GM23338 (cell line): ENCODE data around the gene SBNO1. TPM values are rescaled to one million over a fixed set of nuclear protein-coding genes. Genes with fewer than 3 reads are reported as not detected.

Experiments used
- ATAC-seq: fragments of 200-7000 bp; cut with Tn5 transposase; 3 replicates; pipeline ENCODE4 v1.9.1; 2020
- DNase-seq: peaks from one replicate; pipeline ENCODE4 v3.0.0-alpha.2; 2015; ENCODE audit warnings: low spot score
- H2AFZ ChIP-seq: fragments of 200-600 bp; sonication (generic); 2 replicates; pipeline ENCODE4 v1.8.0; 2016; ENCODE audit warnings: antibody characterized with exemption, mild to moderate bottlenecking, moderate library complexity
- H3F3A ChIP-seq: fragments of 200-600 bp; sonication (generic); replicated peaks from 2 replicates; pipeline ENCODE4 v1.8.0; 2017; ENCODE audit warnings: antibody characterized with exemption, mixed run types, low read depth
- H3K27ac ChIP-seq: fragments of 200-600 bp; sonication (generic); 2 replicates; pipeline ENCODE4 v1.6.1; 2016; ENCODE audit warnings: low read depth
- H3K27me3 ChIP-seq: fragments of 200-600 bp; sonication (generic); 2 replicates; pipeline ENCODE4 v1.8.0; 2016; ENCODE audit warnings: mild to moderate bottlenecking, mixed run types, moderate library complexity; ENCODE audit not compliant: insufficient read depth
- H3K36me3 ChIP-seq: fragments of 200-600 bp; sonication (generic); 2 replicates; pipeline ENCODE4 v1.8.0; 2016; ENCODE audit warnings: mild to moderate bottlenecking; ENCODE audit not compliant: insufficient read depth
- H3K4me1 ChIP-seq: fragments of 200-600 bp; sonication (generic); 2 replicates; pipeline ENCODE4 v1.8.0; 2016; ENCODE audit warnings: mild to moderate bottlenecking, moderate library complexity; ENCODE audit not compliant: insufficient read depth
- H3K4me2 ChIP-seq: fragments of 200-600 bp; sonication (generic); 2 replicates; pipeline ENCODE4 v1.7.1; 2017; ENCODE audit warnings: mixed run types
- H3K4me3 ChIP-seq: fragments of 200-600 bp; sonication (generic); 2 replicates; pipeline ENCODE4 v1.6.1; 2016; ENCODE audit warnings: mixed run types
- H3K79me2 ChIP-seq: fragments of 200-600 bp; sonication (generic); replicated peaks from 2 replicates; pipeline ENCODE4 v1.8.0; 2017; ENCODE audit warnings: mild to moderate bottlenecking; ENCODE audit not compliant: insufficient read depth
- H3K9me2 ChIP-seq: fragments of 200-600 bp; sonication (generic); 2 replicates; pipeline ENCODE4 v1.8.0; 2017; ENCODE audit not compliant: insufficient read depth
- H4K20me1 ChIP-seq: fragments of 200-600 bp; sonication (generic); replicated peaks from 2 replicates; pipeline ENCODE4 v1.8.0; 2017; ENCODE audit warnings: mild to moderate bottlenecking; ENCODE audit not compliant: insufficient read depth
- H3K27ac Mint-ChIP-seq: 2 replicates; pipeline ENCODE4 v1.8.0; 2020; ENCODE audit warnings: inconsistent platforms, mild to moderate bottlenecking, moderate library complexity, mixed read lengths
- H3K27me3 Mint-ChIP-seq: 3 replicates; pipeline ENCODE4 v1.8.0; 2022; ENCODE audit warnings: low read depth, mild to moderate bottlenecking, moderate library complexity, mixed read lengths, inconsistent platforms; ENCODE audit not compliant: insufficient read depth, poor library complexity
- H3K36me3 Mint-ChIP-seq: 3 replicates; pipeline ENCODE4 v1.8.0; 2021; ENCODE audit warnings: low read depth, mild to moderate bottlenecking, inconsistent platforms, moderate library complexity, mixed read lengths
- H3K4me1 Mint-ChIP-seq: 3 replicates; pipeline ENCODE4 v1.8.0; 2020; ENCODE audit warnings: mild to moderate bottlenecking, inconsistent platforms, mixed read lengths
- H3K4me3 Mint-ChIP-seq: 3 replicates; pipeline ENCODE4 v1.8.0; 2021; ENCODE audit warnings: moderate library complexity, mild to moderate bottlenecking, inconsistent platforms, mixed read lengths
- H3K9me3 Mint-ChIP-seq: 3 replicates; pipeline ENCODE4 v1.8.0; 2020; ENCODE audit warnings: moderate library complexity, mild to moderate bottlenecking, inconsistent platforms, mixed read lengths
- CREB1 ChIP-seq: fragments of 250-450 bp; sonication (Bioruptor Pico); IDR thresholded peaks from 2 replicates; pipeline ENCODE4 v1.5.0; 2020; ENCODE audit warnings: low read depth, mild to moderate bottlenecking, moderate library complexity
- EZH2 ChIP-seq: fragments of 200-600 bp; sonication (generic); IDR thresholded peaks from one replicate; pipeline ENCODE4 v1.8.0; 2017; ENCODE audit warnings: antibody characterized with exemption, mild to moderate bottlenecking, low read depth; ENCODE audit not compliant: unreplicated experiment
- NANOG ChIP-seq: IDR thresholded peaks from 2 replicates; pipeline ENCODE4 v1.6.1; 2016; ENCODE audit warnings: antibody characterized with exemption, borderline replicate concordance
- POLR2AphosphoS5 ChIP-seq: IDR thresholded peaks from 2 replicates; pipeline ENCODE4 v1.6.1; 2016; ENCODE audit warnings: antibody characterized with exemption, low read depth
- STAT1 ChIP-seq: IDR thresholded peaks from one replicate; pipeline ENCODE4 v1.6.1; 2016; ENCODE audit warnings: antibody characterized with exemption; ENCODE audit not compliant: unreplicated experiment
- ZNF114 ChIP-seq: fragments of 250-450 bp; sonication (Bioruptor Pico); IDR thresholded peaks from 2 replicates; pipeline ENCODE4 v1.5.0; 2020; ENCODE audit warnings: mild to moderate bottlenecking, moderate library complexity
- polyA plus RNA-seq: library from polyadenylated mRNA; unstranded; fragments of >200 nt; fragmentation: Nextera tagmentation; extraction: Ambion mirVana; gene quantifications from 2 replicates; pipeline ENCODE4 v1.2.1, GENCODE V29; 2016
- total RNA-seq: library from RNA; depleted of rRNA; stranded (reverse); fragments of >200 nt; shearing (Covaris generic); gene quantifications from 2 replicates; pipeline ENCODE4 v1.2.3, GENCODE V29; 2014
- TF ChIP-seq, protein P1 (sequence below): fragments of 250-450 bp; sonication (Bioruptor Pico); IDR thresholded peaks from 2 replicates; pipeline ENCODE4 v1.5.0; 2020; ENCODE audit warnings: mild to moderate bottlenecking, moderate library complexity
- TF ChIP-seq, protein P2 (sequence below), 2 experiments: fragments of 200-600 bp in 1 of 2; sonication (generic) in 1 of 2; conservative IDR thresholded peaks; 2 replicates each; pipeline versions ENCODE4 v1.5.1 to v1.6.1; 2016 to 2017; ENCODE audit warnings: antibody characterized with exemption in 2 of 2, low read depth in 2 of 2, mild to moderate bottlenecking in 2 of 2, moderate library complexity in 1 of 2

SBNO1 gene
- total and polyA plus RNA-seq, 2 experiments from 2014 or later = 34.9 to 49.5 TPM

DNA sequence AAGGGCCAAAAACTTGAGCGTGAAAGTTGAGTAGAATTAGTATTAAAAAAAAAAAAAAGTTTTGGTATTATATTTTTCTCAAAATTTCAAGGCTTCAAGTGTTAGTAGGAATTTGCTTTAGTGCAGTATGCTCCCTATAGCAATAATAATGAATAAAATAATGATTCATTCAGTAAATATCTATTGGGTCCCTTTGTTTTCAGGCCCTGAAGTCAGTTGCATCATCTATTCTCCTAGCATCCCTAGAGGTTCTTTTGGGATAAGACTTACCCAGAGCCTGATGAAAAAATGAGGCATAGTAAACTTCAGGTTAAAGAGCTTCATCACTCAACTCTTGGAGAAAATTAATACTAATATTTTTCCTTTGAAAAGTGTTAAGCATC lies 20.3 kb upstream of the SBNO1 start:
- DNase-seq (peak; percentile 39), ATAC-seq (no peak)
- H3K9me3 Mint-ChIP-seq = 0 out of 3 replicates have a peak, but pooled peaks cover 3% of the 10 kb centered on the region
- no peaks in the 10 kb centered on the region for H3K36me3 ChIP-seq
- H3K27ac ChIP-seq = peak overlapping the region; percentile 86
- H3K27me3 Mint-ChIP-seq = peaks cover 33% of the 10 kb centered on the region
- peaks cover 22% of the 10 kb centered on the region for H3F3A ChIP-seq
- peak overlapping the region; percentile 93 for H3K4me3 Mint-ChIP-seq
- no peak overlapping the region for H2AFZ ChIP-seq
- peak overlapping the region; percentile 62; the same call in 1 of the 2 replicates for H3K27ac Mint-ChIP-seq
- peaks cover 2% of the 10 kb centered on the region; the same call in 2 of the 3 replicates for H3K36me3 Mint-ChIP-seq
- TF ChIP-seq ZNF114 (CRISPR knock-in tag) (no peak), CREB1 (CRISPR knock-in tag) (no peak), EZH2 (no peak), POLR2AphosphoS5 (no peak), NANOG (no peak), STAT1 (no peak)
- TF ChIP-seq, protein P1, sequence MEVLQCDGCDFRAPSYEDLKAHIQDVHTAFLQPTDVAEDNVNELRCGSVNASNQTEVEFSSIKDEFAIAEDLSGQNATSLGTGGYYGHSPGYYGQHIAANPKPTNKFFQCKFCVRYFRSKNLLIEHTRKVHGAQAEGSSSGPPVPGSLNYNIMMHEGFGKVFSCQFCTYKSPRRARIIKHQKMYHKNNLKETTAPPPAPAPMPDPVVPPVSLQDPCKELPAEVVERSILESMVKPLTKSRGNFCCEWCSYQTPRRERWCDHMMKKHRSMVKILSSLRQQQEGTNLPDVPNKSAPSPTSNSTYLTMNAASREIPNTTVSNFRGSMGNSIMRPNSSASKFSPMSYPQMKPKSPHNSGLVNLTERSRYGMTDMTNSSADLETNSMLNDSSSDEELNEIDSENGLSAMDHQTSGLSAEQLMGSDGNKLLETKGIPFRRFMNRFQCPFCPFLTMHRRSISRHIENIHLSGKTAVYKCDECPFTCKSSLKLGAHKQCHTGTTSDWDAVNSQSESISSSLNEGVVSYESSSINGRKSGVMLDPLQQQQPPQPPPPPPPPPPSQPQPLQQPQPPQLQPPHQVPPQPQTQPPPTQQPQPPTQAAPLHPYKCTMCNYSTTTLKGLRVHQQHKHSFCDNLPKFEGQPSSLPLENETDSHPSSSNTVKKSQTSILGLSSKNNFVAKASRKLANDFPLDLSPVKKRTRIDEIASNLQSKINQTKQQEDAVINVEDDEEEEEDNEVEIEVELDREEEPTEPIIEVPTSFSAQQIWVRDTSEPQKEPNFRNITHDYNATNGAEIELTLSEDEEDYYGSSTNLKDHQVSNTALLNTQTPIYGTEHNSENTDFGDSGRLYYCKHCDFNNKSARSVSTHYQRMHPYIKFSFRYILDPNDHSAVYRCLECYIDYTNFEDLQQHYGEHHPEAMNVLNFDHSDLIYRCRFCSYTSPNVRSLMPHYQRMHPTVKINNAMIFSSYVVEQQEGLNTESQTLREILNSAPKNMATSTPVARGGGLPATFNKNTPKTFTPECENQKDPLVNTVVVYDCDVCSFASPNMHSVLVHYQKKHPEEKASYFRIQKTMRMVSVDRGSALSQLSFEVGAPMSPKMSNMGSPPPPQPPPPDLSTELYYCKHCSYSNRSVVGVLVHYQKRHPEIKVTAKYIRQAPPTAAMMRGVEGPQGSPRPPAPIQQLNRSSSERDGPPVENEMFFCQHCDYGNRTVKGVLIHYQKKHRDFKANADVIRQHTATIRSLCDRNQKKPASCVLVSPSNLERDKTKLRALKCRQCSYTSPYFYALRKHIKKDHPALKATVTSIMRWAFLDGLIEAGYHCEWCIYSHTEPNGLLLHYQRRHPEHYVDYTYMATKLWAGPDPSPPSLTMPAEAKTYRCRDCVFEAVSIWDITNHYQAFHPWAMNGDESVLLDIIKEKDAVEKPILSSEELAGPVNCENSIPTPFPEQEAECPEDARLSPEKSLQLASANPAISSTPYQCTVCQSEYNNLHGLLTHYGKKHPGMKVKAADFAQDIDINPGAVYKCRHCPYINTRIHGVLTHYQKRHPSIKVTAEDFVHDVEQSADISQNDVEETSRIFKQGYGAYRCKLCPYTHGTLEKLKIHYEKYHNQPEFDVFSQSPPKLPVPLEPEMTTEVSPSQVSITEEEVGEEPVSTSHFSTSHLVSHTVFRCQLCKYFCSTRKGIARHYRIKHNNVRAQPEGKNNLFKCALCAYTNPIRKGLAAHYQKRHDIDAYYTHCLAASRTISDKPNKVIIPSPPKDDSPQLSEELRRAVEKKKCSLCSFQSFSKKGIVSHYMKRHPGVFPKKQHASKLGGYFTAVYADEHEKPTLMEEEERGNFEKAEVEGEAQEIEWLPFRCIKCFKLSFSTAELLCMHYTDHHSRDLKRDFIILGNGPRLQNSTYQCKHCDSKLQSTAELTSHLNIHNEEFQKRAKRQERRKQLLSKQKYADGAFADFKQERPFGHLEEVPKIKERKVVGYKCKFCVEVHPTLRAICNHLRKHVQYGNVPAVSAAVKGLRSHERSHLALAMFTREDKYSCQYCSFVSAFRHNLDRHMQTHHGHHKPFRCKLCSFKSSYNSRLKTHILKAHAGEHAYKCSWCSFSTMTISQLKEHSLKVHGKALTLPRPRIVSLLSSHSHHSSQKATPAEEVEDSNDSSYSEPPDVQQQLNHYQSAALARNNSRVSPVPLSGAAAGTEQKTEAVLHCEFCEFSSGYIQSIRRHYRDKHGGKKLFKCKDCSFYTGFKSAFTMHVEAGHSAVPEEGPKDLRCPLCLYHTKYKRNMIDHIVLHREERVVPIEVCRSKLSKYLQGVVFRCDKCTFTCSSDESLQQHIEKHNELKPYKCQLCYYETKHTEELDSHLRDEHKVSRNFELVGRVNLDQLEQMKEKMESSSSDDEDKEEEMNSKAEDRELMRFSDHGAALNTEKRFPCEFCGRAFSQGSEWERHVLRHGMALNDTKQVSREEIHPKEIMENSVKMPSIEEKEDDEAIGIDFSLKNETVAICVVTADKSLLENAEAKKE (CRISPR knock-in tag) = no peak
- TF ChIP-seq, protein P2, sequence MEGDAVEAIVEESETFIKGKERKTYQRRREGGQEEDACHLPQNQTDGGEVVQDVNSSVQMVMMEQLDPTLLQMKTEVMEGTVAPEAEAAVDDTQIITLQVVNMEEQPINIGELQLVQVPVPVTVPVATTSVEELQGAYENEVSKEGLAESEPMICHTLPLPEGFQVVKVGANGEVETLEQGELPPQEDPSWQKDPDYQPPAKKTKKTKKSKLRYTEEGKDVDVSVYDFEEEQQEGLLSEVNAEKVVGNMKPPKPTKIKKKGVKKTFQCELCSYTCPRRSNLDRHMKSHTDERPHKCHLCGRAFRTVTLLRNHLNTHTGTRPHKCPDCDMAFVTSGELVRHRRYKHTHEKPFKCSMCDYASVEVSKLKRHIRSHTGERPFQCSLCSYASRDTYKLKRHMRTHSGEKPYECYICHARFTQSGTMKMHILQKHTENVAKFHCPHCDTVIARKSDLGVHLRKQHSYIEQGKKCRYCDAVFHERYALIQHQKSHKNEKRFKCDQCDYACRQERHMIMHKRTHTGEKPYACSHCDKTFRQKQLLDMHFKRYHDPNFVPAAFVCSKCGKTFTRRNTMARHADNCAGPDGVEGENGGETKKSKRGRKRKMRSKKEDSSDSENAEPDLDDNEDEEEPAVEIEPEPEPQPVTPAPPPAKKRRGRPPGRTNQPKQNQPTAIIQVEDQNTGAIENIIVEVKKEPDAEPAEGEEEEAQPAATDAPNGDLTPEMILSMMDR (conservative IDR thresholded peaks at IDR 0.05; ENCODE audit: low read depth in 2 of 2) = no peak
- H3K4me1 ChIP-seq = peaks cover 14% of the 10 kb centered on the region; the same call in 1 of the 2 replicates
- peak overlapping the region; percentile 98 for H3K4me3 ChIP-seq
- H3K4me1 Mint-ChIP-seq = peaks cover 14% of the 10 kb centered on the region
- peaks cover 16% of the 10 kb centered on the region for H4K20me1 ChIP-seq
- H3K4me2 ChIP-seq = peak overlapping the region; percentile 90
- H3K79me2 ChIP-seq = peaks cover 27% of the 10 kb centered on the region
- no peaks in the 10 kb centered on the region for H3K9me2 ChIP-seq
- peaks cover 20% of the 10 kb centered on the region for H3K27me3 ChIP-seq
